H1 (cell line): Measurements from ENCODE around the gene LRRC3B. TPM values are rescaled to one million over a fixed set of nuclear protein-coding genes. Genes with fewer than 3 reads are reported as not detected.

Source experiments
- ASH2L ChIP-seq: fragments of 200-600, 300-600 bp; sonication (generic); IDR thresholded peaks from one replicate; pipeline ENCODE4 v1.7.1; 2017; ENCODE audit warnings: low read length
- JUND ChIP-seq: IDR thresholded peaks from 2 replicates; pipeline ENCODE4 v1.6.1; 2011; ENCODE audit warnings: mild to moderate bottlenecking, improper control_type of control experiment, low read length
- MAFK ChIP-seq: IDR thresholded peaks from 2 replicates; pipeline ENCODE4 v1.6.1; 2012; ENCODE audit warnings: low read depth, mild to moderate bottlenecking, improper control_type of control experiment, low read length
- polyA plus RNA-seq, 7 experiments: library from polyadenylated mRNA; depleted of rRNA in 3 of 7; stranded (reverse) in 5 of 7; unstranded in 2 of 7; fragments of >200 nt in 5 of 7; fragments of 200-250 nt in 2 of 7; gene quantifications; 1 replicate in 5 of 7; 2 replicates in 1 of 7; 4 replicates in 1 of 7; pipeline versions ENCODE4 v1.2.1 to v1.2.3, GENCODE V29; 2011 to 2013; ENCODE audit warnings: missing spikeins in 2 of 7, mixed read lengths in 2 of 7
- total RNA-seq: library from RNA; stranded (reverse); fragmentation: NEBNext Ultra II Directional; extraction: Animal tissue kit (Norgen Biotek cat#: 25700); gene quantifications from 2 replicates; pipeline ENCODE4 v1.2.1, GENCODE V29; 2021

The LRRC3B gene
- total and polyA plus RNA-seq, 2 of the 8 experiments (the other 6 are each of a cell fraction or from before 2014, with no cell fraction given): 1.6 to 3.1 TPM

- no peak for TF ChIP-seq ASH2L
- TF ChIP-seq MAFK: no peak
- TF ChIP-seq JUND: no peak
Observed at GRCh38 chr3:26628915-26629314, 6.3 kb downstream of the LRRC3B start (continued).
